CD4-positive, alpha-beta T cell treated with Interleukin-6 for 4 hours (primary cell): ENCODE results near the gene DCDC2B.

Experiments
- DNase-seq: peaks from one replicate; pipeline ENCODE4 v3.0.0-alpha.2; 2020; ENCODE audit warnings: mixed read lengths

DCDC2B gene

GRCh38 chr1:32263744-32264143 is 54.9 kb downstream of the DCDC2B start:
- peak; percentile 38 for DNase-seq
